Heart left ventricle (tissue), 13 donors: ENCODE measurements around the gene SORL1-AS1.
A peak's percentile ranks its signal among the peaks of the same experiment; 100 is the strongest.

Source experiments
- CTCF ChIP-seq, 12 donors: fragments of 200-600 bp; sonication (generic) in 4 of 12; IDR thresholded peaks; one replicate each; pipeline versions ENCODE4 v1.5.0 to v1.8.0; 2018 to 2022; ENCODE audit warnings: antibody characterized with exemption in 12 of 12, mild to moderate bottlenecking in 5 of 12
- POLR2A ChIP-seq, 2 donors: fragments of 450-650 bp; IDR thresholded peaks; one replicate each; pipeline ENCODE4 v1.6.1; 2017; ENCODE audit warnings: antibody characterized with exemption in 2 of 2, mild to moderate bottlenecking in 2 of 2, moderate library complexity in 2 of 2
- donor health status: ischemic (EF 13 %, LVEDD 7.1; RV severe dilation, severe dysfunction).
- donor health status: DM: no; HTN: yes; CAD: no.
- donor health status: DM: no; HTN: no; CAD: no.
- donor health status: ischemic (EF 25% LVEDD 6.9; RV normal size, moderate dysfunction).
- donor health status: ischemic (EF 25% LVEDD 5.7; RV mildly dilated, moderate dysfunction).
- donor health status: ischemic (EF 35%, LVEDD 5.7; RV mildly dilated, moderate dysfunction).
- donor health status: nonischemic (EF 11% LVEDD 7.7; RV severe dilation, severe dysfunction).
- donor health status: DM: yes; HTN: yes; CAD: no.
- donor health status: PGD.
- donor health status: ischemic (EF 29% LVEDD 5.4; RV normal size, mild dysfunction).
- donor health status: nonischemic (EF 23%, LVEDD 6.1; RV moderate dilation, normal function).

GRCh38 chr11:121427400-121427744 is 25.4 kb downstream of the SORL1-AS1 start:
- TF ChIP-seq CTCF (IDR thresholded peaks at IDR 0.05) (peak in 2 of 12 donors; percentile 0 to 2), POLR2A (IDR thresholded peaks at IDR 0.05) (no peak)
